GM19395 (cell line): ENCODE measurements around the gene MAD2L1BP.
A peak's percentile ranks its signal among the peaks of the same experiment; 100 is the strongest.

ENCODE experiments used
- ATAC-seq: cut with Tn5 transposase; IDR thresholded peaks from one replicate; pipeline ENCODE4 v1.9.1; 2021; ENCODE audit warnings: mild to moderate bottlenecking, moderate library complexity; ENCODE audit not compliant: unreplicated experiment

Gene MAD2L1BP

DNA sequence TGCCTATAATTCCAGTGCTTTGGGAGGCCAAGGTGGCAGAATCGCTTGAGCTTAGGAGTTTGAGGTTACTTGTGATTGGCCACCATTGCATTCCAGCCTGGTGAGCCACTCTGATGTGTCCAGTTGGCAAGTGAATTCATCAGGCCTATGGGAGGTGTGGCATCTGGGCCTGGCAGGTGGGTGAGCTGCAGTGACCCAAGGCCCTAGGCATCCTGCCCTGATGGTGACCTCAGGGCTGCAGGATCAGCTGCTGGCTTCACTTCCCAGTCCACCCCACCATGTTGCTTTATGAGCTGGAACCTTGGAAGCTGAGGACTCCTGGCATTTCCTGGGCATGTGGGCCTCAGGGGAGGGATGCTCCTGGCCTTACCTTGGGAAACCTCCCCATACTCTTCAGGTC lies 29.7 kb downstream of the MAD2L1BP start:
- no peak for ATAC-seq

GRCh38 chr6:43666196-43666920 lies 30.7 kb downstream of the MAD2L1BP start:
- ATAC-seq = no peak

DNA sequence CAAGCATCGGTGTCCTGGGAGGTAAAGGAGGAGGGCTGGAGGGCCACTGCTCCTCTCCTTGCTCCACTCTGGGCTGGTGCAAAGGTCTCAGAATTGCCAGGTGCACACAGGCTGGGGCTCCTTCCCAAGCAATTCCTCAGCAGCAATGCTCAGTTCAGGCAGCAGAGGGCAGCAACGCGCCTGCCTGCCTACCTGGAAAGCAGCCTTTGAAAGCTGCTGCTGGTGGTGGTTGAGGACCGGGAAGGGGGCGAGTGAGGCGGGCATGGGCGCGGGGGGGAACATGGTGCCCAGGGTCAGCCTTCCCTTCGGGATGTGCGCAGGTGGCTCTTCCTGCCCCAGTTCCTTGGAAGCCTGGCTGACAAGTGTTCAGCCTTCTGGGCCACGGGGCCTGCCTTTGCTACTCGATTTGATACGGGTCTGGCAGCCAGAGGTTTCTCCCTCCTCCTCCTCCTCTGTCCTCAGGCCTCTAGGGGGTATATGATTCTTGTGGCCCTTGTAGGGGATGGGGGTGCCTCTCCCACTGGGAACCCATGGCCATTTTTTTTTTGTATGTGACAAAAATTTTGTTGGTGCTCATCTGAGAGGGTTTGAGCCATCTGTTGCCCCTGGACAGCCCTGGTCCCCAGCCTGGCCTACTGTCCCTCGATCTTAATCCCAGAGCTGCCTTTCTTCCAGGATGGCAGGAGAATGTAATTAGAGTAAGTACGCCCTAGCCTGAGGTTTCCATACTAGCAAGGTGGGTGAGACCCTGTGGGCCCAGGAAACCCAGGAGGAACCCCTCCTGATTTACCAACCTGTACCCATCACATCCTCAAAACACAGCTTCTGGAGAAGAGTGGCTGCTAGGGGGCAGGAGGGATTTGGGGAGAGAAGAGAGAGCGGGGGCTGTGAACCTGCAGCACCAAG lies 31.9 kb downstream of the MAD2L1BP start:
- ATAC-seq = no peak

- ATAC-seq = peak; percentile 52
Observed at GRCh38 chr6:43668151-43669028, 32.8 kb downstream of the MAD2L1BP start.

- ATAC-seq = no peak
Observed at GRCh38 chr6:43669050-43669921, 33.6 kb downstream of the MAD2L1BP start.

DNA sequence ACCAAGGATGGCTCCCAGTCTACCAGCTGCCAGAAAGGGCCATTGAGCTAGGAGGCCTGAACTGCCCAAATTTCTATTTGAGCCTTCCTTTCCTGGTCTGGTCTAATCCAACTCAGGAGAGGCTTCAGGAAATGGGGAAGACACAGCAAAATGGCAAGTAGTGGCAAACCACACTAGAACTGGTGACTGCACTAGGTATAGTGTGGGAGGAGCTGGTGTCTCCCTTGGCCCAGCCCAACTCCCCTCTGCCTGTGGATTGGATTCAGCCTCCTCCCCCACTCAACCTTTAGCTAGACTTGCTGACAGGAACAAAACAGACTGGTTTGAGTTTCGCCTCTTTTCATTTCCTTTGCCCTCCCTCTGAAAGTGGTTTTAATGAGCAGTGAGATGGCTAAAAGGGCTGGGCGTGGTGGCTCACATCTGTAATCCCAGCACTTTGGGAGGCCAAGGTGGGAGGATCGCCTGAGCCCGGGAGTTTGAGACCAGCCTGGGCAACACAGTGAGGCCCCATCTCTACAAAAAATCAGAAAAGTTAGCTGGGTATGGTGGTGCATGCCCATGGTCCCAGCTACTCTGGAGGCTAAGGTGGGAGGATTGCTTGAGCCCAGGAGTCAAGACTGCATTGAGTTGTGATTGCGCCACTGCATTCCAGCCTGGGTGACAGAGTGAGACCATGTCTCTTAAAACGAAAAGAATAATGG lies 34.4 kb downstream of the MAD2L1BP start:
- ATAC-seq = no peak

- no peak for ATAC-seq
Observed at GRCh38 chr6:43670623-43670986, 35.0 kb downstream of the MAD2L1BP start.

DNA sequence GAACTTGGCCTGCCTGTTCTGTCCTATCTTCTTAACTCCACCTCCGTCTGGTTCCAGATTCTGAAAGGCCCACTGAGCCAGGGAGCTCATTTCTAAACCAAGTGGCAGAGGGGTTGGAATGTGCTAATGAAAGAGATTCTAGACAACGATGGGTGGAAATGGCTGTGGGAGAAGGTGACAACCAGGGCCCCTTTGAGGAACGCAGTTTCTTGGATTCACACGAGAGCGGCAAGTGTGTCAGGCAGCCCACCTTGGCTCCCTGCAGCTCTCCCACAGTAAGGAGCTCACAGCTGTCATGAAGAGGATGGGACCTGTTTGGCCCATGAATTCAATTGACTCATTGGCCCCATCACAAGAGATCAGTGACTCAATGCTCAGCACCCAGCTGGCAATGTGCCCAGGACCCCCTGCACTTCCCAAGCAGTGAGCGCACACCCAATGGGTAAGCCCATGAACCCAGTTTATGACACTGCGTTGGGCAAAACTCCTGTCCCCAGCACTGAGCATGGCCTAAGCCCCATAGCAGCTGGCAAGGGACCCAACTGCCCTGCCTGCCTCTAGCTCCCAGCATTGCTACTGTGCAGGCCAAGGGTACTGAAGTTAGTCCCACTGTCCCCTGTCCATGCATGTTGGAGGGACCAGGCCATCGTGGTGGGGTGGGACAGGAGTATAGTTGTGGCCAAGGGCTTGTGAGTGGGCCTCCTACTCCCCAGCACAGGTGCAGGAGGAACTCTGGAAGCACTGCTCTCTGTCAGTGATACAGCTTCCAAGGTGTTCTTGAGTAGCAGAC lies 35.6 kb downstream of the MAD2L1BP start:
- ATAC-seq = no peak

GRCh38 chr6:43671801-43672690 lies 36.4 kb downstream of the MAD2L1BP start:
- ATAC-seq = no peak

DNA sequence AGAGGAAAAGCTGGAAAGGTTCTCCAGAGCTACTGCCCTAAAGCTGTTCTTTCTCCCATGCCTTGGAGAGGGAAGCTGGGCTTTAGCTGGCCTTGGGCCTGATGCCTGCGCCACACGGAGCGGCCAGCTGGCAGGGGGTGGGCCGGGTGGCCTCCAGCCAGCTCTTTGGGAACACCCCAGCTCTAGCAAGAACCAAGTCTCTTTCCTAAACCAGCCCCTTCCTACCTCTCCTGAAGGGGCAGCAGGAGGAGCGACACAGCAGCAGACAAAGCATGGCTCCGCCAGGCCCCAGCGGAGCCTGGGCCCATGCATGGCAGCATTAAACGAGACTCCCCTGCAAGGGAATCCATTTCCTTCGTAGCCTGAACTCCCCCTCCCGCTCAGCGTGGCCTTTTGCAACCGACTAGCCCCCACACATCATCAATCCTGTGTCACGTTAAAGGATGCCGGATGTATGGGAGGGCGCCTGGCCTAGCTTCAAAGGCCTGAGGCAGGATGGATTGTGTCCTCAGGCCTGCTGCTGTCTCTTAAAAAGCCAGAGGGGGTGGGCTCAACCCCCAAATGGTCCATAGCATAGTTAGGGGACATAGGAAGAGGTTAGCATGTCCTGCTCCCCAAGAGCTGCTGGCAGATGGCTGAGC lies 37.9 kb downstream of the MAD2L1BP start:
- no peak for ATAC-seq

- ATAC-seq = no peak
Observed at GRCh38 chr6:43674291-43674690, 38.7 kb downstream of the MAD2L1BP start.

GRCh38 chr6:43674921-43675320 lies 39.3 kb downstream of the MAD2L1BP start:
- ATAC-seq = no peak

DNA sequence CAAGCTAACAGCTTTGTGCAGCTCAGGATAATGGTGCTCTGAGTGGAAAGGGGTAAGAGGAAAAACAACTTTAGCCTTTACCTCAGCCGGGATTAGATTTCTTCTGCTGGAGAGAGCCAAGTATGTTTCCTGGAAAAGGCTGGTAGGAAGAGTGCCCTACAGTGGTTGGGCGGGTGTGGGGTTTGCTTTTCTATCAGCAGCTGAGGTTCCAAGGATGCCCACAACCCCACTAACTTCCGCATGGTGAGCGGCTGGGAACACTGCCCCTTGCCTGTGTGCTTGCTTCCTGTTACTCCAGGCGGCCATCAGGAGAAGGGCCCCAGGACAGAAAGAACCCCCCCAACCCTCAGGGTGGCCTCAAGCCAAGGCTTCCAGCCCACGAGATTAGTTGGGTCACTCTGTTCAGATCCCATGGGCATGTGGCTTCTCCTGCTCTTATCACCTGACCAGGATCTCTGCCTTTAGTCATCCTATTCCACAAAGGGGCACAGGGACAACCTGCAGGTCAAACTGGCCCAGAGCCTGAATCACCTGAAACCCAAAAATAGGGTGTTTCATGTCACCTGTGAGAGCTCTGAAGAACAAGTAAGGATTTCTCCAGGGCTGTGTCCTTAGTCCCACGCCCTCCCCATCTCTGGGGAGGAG lies 41.4 kb downstream of the MAD2L1BP start:
- no peak for ATAC-seq

DNA sequence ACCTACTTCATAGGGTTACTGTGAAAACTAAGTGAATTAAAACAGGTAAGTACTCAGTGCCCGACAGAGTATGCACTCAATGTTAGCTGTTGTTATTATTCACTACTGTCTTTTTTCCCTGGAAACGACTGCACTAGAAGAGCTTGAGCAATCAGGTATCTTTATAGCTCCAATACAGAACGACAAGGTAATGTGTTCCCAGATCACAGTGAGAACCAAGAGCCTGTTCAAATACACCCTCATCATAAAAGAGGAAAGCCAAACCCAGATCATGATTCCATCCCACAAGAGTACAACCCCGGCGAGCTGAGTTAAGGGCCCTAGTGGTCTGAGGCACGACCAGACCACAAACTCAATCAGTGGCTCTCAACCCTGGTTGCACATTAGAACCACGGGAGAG lies 42.1 kb downstream of the MAD2L1BP start:
- no peak for ATAC-seq

GRCh38 chr6:43678341-43678740 lies 42.7 kb downstream of the MAD2L1BP start:
- ATAC-seq = no peak

DNA sequence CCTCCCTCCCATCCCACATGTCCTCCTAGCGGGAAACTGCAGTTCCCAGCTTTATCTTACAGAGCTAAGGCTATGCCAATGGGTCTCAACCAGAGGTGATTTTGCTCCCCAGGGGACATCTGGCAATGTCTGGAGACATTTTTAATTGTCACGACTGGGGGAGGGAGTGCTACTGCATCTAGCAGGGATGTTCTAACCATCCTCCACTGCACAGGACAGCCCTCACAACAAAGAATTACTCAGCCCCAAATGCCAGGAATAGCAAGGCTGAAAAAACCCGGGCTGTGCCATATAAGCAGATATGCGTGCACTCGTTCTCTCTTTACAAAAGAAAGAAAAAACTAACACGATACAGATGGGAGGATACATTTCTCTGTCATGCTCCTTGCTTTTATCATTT lies 43.4 kb downstream of the MAD2L1BP start:
- ATAC-seq = no peak
